IPS-15b (cell line): Measurements from ENCODE around the gene COBL.

Source experiments
- H3K27me3 ChIP-seq: one replicate; pipeline ENCODE4 v1.6.1; 2013; ENCODE audit warnings: low read length; ENCODE audit not compliant: control insufficient read depth, insufficient read depth
- H3K36me3 ChIP-seq: one replicate; pipeline ENCODE4 v1.6.1; 2013; ENCODE audit warnings: low read length; ENCODE audit not compliant: control insufficient read depth, insufficient read depth
- H3K4me1 ChIP-seq: one replicate; pipeline ENCODE4 v1.6.1; 2013; ENCODE audit warnings: mild to moderate bottlenecking, low read length; ENCODE audit not compliant: control insufficient read depth, insufficient read depth
- H3K4me3 ChIP-seq: one replicate; pipeline ENCODE4 v1.5.1; 2013; ENCODE audit warnings: low read depth, low read length
- H3K9ac ChIP-seq: one replicate; pipeline ENCODE4 v1.6.1; 2013; ENCODE audit warnings: low read depth, mild to moderate bottlenecking, low read length
- H3K9me3 ChIP-seq: one replicate; pipeline ENCODE4 v1.6.1; 2013; ENCODE audit warnings: mild to moderate bottlenecking, low read length; ENCODE audit not compliant: control insufficient read depth, insufficient read depth

COBL gene

GRCh38 chr7:51108134-51108533 is 208.5 kb downstream of the COBL start:
- H3K36me3 ChIP-seq: no peaks in the 10 kb centered on the region
- no peaks in the 10 kb centered on the region for H3K9me3 ChIP-seq
- no peaks in the 10 kb centered on the region for H3K4me1 ChIP-seq
- H3K4me3 ChIP-seq: no peak overlapping the region
- no peaks in the 10 kb centered on the region for H3K27me3 ChIP-seq
- no peak overlapping the region for H3K9ac ChIP-seq

- H3K9ac ChIP-seq: no peak overlapping the region
- H3K36me3 ChIP-seq: no peaks in the 10 kb centered on the region
- no peaks in the 10 kb centered on the region for H3K9me3 ChIP-seq
- no peaks in the 10 kb centered on the region for H3K4me1 ChIP-seq
- no peak overlapping the region for H3K4me3 ChIP-seq
- no peaks in the 10 kb centered on the region for H3K27me3 ChIP-seq
These were observed 212.3 kb downstream of the COBL start for GRCh38 chr7:51104278-51104677.

GRCh38 chr7:51103718-51104117 is 212.9 kb downstream of the COBL start:
- Histone ChIP-seq H3K9ac (no peak overlapping the region), H3K9me3 (no peaks in the 10 kb centered on the region), H3K36me3 (no peaks in the 10 kb centered on the region), H3K4me1 (no peaks in the 10 kb centered on the region), H3K4me3 (no peak overlapping the region), H3K27me3 (no peaks in the 10 kb centered on the region)

GRCh38 chr7:51102828-51103227 is 213.8 kb downstream of the COBL start:
- Histone ChIP-seq H3K9me3 (no peaks in the 10 kb centered on the region), H3K4me3 (no peak overlapping the region), H3K9ac (no peak overlapping the region), H3K4me1 (no peaks in the 10 kb centered on the region), H3K36me3 (no peaks in the 10 kb centered on the region), H3K27me3 (no peaks in the 10 kb centered on the region)

- no peaks in the 10 kb centered on the region for H3K4me1 ChIP-seq
- H3K36me3 ChIP-seq: no peaks in the 10 kb centered on the region
- H3K9me3 ChIP-seq: no peaks in the 10 kb centered on the region
- H3K27me3 ChIP-seq: no peaks in the 10 kb centered on the region
- no peak overlapping the region for H3K9ac ChIP-seq
- no peak overlapping the region for H3K4me3 ChIP-seq
These were observed 215.4 kb downstream of the COBL start for GRCh38 chr7:51101111-51101757.

GRCh38 chr7:51090411-51090810 is 226.2 kb downstream of the COBL start:
- no peak overlapping the region for H3K4me3 ChIP-seq
- no peak overlapping the region for H3K9ac ChIP-seq

GRCh38 chr7:51085034-51085692 is 231.4 kb downstream of the COBL start:
- Histone ChIP-seq H3K4me1 (peaks cover 13% of the 10 kb centered on the region), H3K36me3 (no peaks in the 10 kb centered on the region), H3K27me3 (no peaks in the 10 kb centered on the region), H3K9me3 (no peaks in the 10 kb centered on the region), H3K4me3 (no peak overlapping the region), H3K9ac (no peak overlapping the region)

More at GRCh38 chr7:51090411-51090810, 226.2 kb downstream of the COBL start:
- H3K9me3 ChIP-seq: no peaks in the 10 kb centered on the region
- H3K4me1 ChIP-seq: no peaks in the 10 kb centered on the region
- no peaks in the 10 kb centered on the region for H3K36me3 ChIP-seq
- no peaks in the 10 kb centered on the region for H3K27me3 ChIP-seq

GRCh38 chr7:51084121-51084520 is 232.5 kb downstream of the COBL start:
- no peak overlapping the region for H3K4me3 ChIP-seq
- H3K36me3 ChIP-seq: no peaks in the 10 kb centered on the region
- peaks cover 14% of the 10 kb centered on the region for H3K4me1 ChIP-seq
- H3K27me3 ChIP-seq: no peaks in the 10 kb centered on the region
- H3K9ac ChIP-seq: no peak overlapping the region
- H3K9me3 ChIP-seq: no peaks in the 10 kb centered on the region

GRCh38 chr7:51082940-51083533 is 233.6 kb downstream of the COBL start:
- H3K27me3 ChIP-seq: no peaks in the 10 kb centered on the region
- H3K4me1 ChIP-seq: peaks cover 14% of the 10 kb centered on the region
- no peaks in the 10 kb centered on the region for H3K9me3 ChIP-seq
- peaks cover 4% of the 10 kb centered on the region for H3K36me3 ChIP-seq
- no peak overlapping the region for H3K9ac ChIP-seq
- H3K4me3 ChIP-seq: no peak overlapping the region

- Histone ChIP-seq H3K9ac (no peak overlapping the region), H3K9me3 (no peaks in the 10 kb centered on the region), H3K27me3 (no peaks in the 10 kb centered on the region), H3K4me3 (no peak overlapping the region), H3K36me3 (peaks cover 4% of the 10 kb centered on the region), H3K4me1 (peaks cover 14% of the 10 kb centered on the region)
These were observed 234.3 kb downstream of the COBL start for GRCh38 chr7:51082096-51082840.

GRCh38 chr7:51081270-51081890 is 235.2 kb downstream of the COBL start:
- H3K4me1 ChIP-seq: peaks cover 14% of the 10 kb centered on the region
- no peak overlapping the region for H3K4me3 ChIP-seq
- H3K9ac ChIP-seq: peak overlapping the region; percentile 39
- no peaks in the 10 kb centered on the region for H3K9me3 ChIP-seq
- H3K36me3 ChIP-seq: peaks cover 4% of the 10 kb centered on the region
- H3K27me3 ChIP-seq: no peaks in the 10 kb centered on the region
